Measurements from ENCODE around the gene APC2. TPM values are rescaled to one million over a fixed set of nuclear protein-coding genes. Genes with fewer than 3 reads are reported as not detected.

The APC2 gene
- total RNA-seq, 4 donors from 2014 or later = 0.17 to 0.22 (median 0.19) TPM; not detected in 1

DNA sequence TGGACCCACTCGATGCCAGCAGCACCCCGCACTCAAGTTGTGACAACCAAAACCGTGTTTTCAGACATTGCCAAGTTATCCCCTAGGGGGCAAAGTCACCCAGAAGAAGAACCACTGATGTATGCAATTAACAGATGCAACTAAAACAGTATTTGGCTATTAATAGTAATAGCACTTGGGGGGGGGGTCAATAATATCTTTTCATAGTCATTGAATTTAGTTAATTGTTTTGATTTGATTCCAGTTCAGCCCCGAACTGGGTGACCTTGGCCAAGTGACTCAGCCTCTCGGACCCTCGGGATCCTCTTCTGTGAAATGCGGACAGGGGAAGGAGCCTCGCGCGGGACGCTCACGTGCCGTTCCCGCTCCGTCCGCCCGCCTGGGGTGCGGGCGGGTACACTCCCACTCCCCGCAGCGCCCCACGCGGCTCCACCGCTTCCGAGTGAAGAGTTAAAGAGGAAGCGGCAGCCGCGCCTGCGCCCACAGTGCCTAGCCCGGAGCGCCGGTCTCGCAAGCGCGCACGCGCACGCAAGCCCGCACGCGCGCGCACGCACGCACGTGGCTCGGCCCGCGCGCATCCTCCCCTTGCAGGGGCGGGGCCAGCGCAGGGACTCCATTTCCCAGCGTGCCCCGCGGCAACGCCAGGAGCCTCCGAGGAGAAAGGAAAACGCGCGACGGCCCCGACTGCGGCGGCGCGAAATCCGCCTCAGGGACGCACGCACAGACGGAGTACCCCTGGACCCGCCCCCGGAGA lies 43.0 kb upstream of the APC2 start:
- TF ChIP-seq, protein P1, sequence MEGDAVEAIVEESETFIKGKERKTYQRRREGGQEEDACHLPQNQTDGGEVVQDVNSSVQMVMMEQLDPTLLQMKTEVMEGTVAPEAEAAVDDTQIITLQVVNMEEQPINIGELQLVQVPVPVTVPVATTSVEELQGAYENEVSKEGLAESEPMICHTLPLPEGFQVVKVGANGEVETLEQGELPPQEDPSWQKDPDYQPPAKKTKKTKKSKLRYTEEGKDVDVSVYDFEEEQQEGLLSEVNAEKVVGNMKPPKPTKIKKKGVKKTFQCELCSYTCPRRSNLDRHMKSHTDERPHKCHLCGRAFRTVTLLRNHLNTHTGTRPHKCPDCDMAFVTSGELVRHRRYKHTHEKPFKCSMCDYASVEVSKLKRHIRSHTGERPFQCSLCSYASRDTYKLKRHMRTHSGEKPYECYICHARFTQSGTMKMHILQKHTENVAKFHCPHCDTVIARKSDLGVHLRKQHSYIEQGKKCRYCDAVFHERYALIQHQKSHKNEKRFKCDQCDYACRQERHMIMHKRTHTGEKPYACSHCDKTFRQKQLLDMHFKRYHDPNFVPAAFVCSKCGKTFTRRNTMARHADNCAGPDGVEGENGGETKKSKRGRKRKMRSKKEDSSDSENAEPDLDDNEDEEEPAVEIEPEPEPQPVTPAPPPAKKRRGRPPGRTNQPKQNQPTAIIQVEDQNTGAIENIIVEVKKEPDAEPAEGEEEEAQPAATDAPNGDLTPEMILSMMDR (IDR thresholded peaks at IDR 0.05; ENCODE audit: low read depth) = no peak

DNA sequence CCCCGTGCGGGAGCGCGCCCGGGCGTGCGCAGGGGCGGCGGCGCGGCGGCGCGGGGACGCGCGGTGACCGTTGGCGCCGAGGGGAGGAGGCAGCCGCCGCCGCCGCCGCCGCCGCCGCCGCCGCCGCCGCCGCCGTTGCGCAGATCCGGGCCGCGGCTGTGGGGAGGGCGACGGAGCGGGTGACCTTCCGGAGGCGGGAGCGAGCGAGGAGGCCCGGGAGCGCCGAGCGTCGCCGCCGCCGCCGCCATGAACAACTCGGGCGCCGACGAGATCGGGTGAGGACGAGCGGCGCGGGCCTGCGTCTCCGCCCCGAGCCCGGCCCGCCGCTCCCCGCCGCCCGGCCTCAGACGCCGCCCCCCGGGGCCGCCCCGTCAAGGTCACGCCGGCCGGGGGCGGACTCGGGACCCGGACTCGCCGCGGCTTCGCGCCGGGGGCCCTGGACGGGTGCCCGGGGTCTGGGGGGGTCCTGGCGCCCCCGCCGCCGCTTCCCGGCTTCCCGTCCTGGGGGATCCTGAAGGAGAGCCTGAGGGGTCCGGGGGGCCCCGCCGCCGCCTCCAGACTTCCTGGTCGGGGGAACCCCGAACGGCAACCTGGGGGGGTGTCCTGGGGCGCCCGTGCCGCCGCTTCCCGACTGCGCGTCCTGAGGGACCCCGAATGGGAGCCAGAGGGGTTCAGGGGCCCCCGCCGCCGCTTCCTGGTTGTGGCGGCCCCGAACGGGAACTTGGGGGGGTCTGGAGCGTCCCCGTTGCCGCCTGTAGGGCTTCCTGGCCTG lies 42.2 kb upstream of the APC2 start, which contains the start of gene DAZAP1:
TSS of gene DAZAP1 (plus strand) at position 59 of the 772 bp plus-strand sequence. CDS start at position 247, 188 bp downstream.
- TF ChIP-seq, protein P1 (IDR thresholded peaks at IDR 0.05; ENCODE audit: low read depth) = no peak

DNA sequence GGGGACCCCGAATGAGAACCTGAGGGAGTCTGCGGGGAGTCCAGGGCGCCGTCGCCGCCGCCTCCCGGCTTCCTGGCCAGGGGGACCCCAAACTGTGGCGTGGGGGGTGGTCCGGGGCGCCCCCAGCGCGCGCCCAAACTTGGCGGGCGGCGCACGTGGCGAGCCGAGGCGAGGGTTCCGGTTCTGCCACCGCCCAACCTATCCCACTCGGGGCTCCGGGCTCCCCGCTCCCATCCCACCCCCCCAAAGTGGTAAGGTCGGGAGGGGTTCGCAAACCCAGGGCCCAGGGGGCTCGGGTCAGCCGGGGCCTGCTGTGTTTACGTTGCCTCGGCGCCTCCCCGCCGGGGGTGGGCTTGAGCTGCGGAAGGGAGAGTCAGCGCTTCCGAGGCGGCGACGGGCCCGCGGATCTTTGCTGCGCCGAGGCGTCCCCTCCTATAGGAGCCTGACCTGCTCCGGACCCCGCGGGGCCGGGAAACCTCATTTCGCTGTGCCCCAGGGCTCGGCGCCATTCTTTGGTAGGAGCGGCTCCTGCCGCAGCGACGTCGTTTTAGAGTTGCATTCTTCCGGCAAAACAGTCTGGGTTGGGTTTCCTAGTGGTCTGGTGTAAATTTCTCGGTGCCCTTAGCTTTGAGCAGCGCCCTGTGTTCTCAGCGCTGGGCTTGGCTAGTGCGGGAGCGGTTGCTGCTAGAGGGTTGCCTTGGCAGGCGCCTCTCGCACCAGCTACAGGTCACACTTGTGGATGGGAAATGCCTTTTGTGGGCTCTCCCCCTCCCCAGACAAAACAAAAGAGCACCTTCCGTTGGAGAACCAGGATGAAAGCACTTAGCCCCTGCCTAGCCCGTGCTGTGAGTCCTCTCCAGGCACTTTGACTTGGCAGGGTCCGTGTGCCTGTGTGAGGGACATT lies 41.4 kb upstream of the APC2 start:
- TF ChIP-seq, protein P1 (IDR thresholded peaks at IDR 0.05; ENCODE audit: low read depth) = no peak

DNA sequence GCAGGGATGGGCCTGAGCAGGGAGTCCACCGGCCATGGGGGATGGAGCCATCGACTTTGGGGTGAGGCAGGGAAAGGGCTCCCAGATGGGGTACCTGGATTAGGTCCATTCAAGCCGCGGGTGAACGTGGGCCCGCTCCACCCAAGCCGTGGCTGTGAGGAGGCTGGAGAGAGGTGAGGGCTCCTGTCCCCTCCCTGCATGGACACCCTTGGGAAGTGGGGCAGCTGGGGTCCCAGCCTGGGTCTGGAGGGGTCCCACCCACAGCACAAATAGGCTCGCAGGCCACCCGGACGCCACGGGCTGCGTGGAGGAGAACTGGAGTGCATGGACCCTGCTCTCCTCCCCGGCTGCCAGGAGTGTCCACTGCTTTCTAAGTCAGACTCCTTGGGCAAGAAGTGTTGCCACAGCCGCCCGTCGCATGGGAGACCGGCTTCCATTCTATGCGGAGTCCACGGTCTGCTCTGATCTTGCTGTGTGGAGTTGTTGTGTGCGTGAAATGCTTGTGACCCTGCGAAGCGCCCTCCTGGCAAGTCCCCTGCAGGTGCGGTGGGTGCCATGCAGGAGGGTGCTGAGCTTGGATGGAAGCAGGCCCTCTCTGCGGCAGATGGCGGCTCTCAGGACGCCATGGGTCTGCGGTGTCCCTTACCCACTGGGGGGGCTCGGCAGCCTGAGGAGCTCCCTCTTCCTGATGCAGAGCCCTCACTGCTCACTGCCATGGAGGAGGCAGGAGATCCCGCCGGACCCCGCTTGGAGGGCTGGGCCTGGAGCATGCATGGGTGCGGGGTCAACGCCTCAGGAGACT lies 40.5 kb upstream of the APC2 start:
- TF ChIP-seq, protein P1 (IDR thresholded peaks at IDR 0.05; ENCODE audit: low read depth) = no peak

DNA sequence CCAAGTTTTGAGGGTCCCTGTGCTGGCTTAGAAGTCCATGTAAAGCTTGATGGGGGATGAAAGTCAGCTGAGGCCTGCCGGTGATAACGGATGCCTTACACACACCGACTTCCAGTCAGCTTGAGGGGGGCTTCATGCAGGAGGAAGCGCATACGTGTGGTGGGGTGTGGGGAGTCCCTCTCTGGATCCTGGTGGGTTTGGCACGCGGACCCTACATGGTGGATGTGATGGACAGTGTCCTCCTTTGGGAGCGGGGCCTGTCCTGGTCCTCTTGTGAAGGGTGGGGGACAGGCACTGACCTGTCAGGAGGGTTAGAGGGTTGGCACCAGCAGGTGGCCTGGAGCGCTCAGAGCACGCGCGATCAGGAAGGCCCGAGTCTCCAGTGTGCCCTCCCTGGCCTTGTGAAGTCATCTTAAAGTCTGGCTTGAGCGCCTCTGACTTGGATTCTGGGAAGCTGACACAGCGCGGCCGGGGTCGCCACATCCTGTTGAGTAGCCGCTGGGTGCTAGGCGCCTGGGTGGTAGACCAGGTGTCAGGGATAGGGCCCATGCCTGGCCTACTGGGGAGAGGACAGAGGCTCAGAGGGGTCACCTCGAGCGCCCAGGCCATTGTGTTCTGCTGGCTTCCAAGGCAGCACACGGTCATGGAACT lies 39.7 kb upstream of the APC2 start:
- TF ChIP-seq, protein P1 (IDR thresholded peaks at IDR 0.05; ENCODE audit: low read depth) = no peak

DNA sequence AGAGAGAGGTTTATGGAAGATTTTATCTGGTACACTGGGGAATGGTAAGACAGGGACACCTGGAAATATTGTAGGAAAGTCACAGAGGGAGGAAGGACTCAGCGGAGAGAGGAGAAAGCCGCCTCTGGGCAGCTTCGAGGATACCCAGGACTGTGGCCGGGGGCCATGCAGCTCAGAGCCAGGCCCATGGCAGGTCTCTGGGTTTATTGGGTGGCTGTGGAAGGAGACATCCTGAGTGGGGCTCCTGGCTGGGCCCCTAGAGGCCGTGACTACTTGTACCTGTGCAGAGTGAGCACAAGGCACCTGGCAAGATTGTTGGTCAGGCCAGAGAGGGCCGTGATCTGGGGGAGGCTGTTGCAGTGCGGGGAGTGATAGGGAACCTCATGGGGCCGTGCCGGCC lies 39.1 kb upstream of the APC2 start:
- TF ChIP-seq, protein P1 (IDR thresholded peaks at IDR 0.05; ENCODE audit: low read depth) = no peak

All from subcutaneous adipose tissue (tissue), 4 donors.